K562 (cell line): Measurements from ENCODE around the gene FGF10. TPM values are rescaled to one million over a fixed set of nuclear protein-coding genes. Genes with fewer than 3 reads are reported as not detected.

ENCODE experiments used
- ATAC-seq: fragments of 200-7000 bp; cut with Tn5 transposase; 3 replicates; pipeline ENCODE4 v1.9.1; 2020; ENCODE audit warnings: moderate library complexity
- BruUV-seq: library from RNA; stranded (reverse); fragments of 400-500 nt; replicated peaks from 2 replicates; lab custom pipeline; 2021; lab: Mats Ljungman, UMichigan
- CTCF ChIA-PET: fragments of 300-600 bp; formaldehyde crosslinking; extraction: SDS; loops from one replicate; lab custom pipeline; 2021; ENCODE audit warnings: low intra/inter-chr PET ratio; lab: Yijun Ruan, JAX
- POLR2A ChIA-PET: fragments of 300-600, 350-650 bp; sonication (Branson Sonifier 250); formaldehyde crosslinking; extraction: SDS; loops from one replicate; lab custom pipeline; 2021; ENCODE audit warnings: antibody characterized with exemption, inconsistent platforms; lab: Yijun Ruan, JAX
- DNase-seq, 4 experiments: peaks; one replicate each; pipeline versions ENCODE4 v3.0.0 to v3.0.0-alpha.2; 2011 to 2018; ENCODE audit warnings: low spot score in 3 of 4, mixed read lengths in 3 of 4; ENCODE audit errors: extremely low read depth in 1 of 4
- FAIRE-seq: peaks from 2 replicates; lab custom pipeline; 2011; peaks lifted over from hg19 to GRCh38; lab: Jason Lieb, UNC
- H2AFZ ChIP-seq: 2 replicates; pipeline ENCODE4 v1.6.0; 2011; ENCODE audit warnings: low read depth, low read length, control low read depth, inconsistent platforms
- H3K27ac ChIP-seq: fragments of 200-600 bp; 3 replicates; pipeline ENCODE4 v1.8.0; 2011; ENCODE audit warnings: low read depth, mild to moderate bottlenecking, control low read depth, inconsistent platforms, low read length, moderate library complexity, mixed read lengths; ENCODE audit errors: extremely low read depth
- H3K27me3 ChIP-seq, 2 experiments: fragments of 300-600 bp in 1 of 2; 2 replicates in 1 of 2; 3 replicates in 1 of 2; pipeline versions ENCODE4 v1.6.0 to v1.8.0; 2011; ENCODE audit warnings: inconsistent platforms in 2 of 2, low read length in 2 of 2, mild to moderate bottlenecking in 1 of 2, mixed read lengths in 1 of 2, moderate library complexity in 1 of 2; ENCODE audit not compliant: control insufficient read depth in 2 of 2, insufficient read depth in 2 of 2
- H3K36me3 ChIP-seq: fragments of 300-600 bp; 3 replicates; pipeline ENCODE4 v1.8.0; 2011; ENCODE audit warnings: mild to moderate bottlenecking, low read length, inconsistent platforms; ENCODE audit not compliant: control insufficient read depth, insufficient read depth
- H3K4me1 ChIP-seq, 2 experiments: fragments of 200-600 bp in 1 of 2; replicated peaks in 1 of 2; 2 replicates in 1 of 2; 3 replicates in 1 of 2; pipeline versions ENCODE4 v1.5.1 to v1.8.0; 2011; ENCODE audit warnings: inconsistent platforms in 2 of 2, low read length in 2 of 2, mild to moderate bottlenecking in 1 of 2, mixed read lengths in 1 of 2, moderate library complexity in 1 of 2; ENCODE audit not compliant: control insufficient read depth in 2 of 2, insufficient read depth in 2 of 2
- H3K4me2 ChIP-seq: 2 replicates; pipeline ENCODE4 v1.6.1; 2011; ENCODE audit warnings: low read length, control low read depth, inconsistent platforms, mixed read lengths; ENCODE audit not compliant: insufficient read depth
- H3K4me3 ChIP-seq: fragments of 200-600 bp; sonication (generic), shearing (Covaris generic); 2 replicates; pipeline ENCODE4 v1.5.1; 2016; ENCODE audit warnings: control low read depth, inconsistent platforms
- H3K79me2 ChIP-seq: fragments of 200-600 bp; 3 replicates; pipeline ENCODE4 v1.8.0; 2011; ENCODE audit warnings: low read length, inconsistent platforms; ENCODE audit not compliant: control insufficient read depth, insufficient read depth
- H3K9ac ChIP-seq, 2 experiments: 2 replicates each; pipeline versions ENCODE4 v1.6.0 to v1.6.1; 2011; ENCODE audit warnings: low read depth in 2 of 2, low read length in 2 of 2, control low read depth in 1 of 2, inconsistent platforms in 1 of 2, mild to moderate bottlenecking in 1 of 2, mixed read lengths in 1 of 2; ENCODE audit not compliant: insufficient read depth in 1 of 2
- H3K9me1 ChIP-seq: one replicate; pipeline ENCODE4 v1.6.0; 2011; ENCODE audit warnings: inconsistent platforms, mild to moderate bottlenecking, low read length, moderate library complexity; ENCODE audit not compliant: control insufficient read depth, insufficient read depth
- H3K9me3 ChIP-seq: replicated peaks from 2 replicates; pipeline ENCODE4 v1.5.1; 2011; ENCODE audit warnings: low read depth, low read length, inconsistent platforms; ENCODE audit not compliant: control insufficient read depth, insufficient read depth
- H4K20me1 ChIP-seq: replicated peaks from 2 replicates; pipeline ENCODE4 v1.6.1; 2011; ENCODE audit warnings: low read length, inconsistent platforms, mixed read lengths; ENCODE audit not compliant: control insufficient read depth, insufficient read depth
- ARID3A ChIP-seq: IDR thresholded peaks from 2 replicates; pipeline ENCODE4 v1.6.1; 2012; ENCODE audit warnings: low read depth, low read length, improper control_type of control experiment, borderline replicate concordance
- BMI1 ChIP-seq: fragments of 150-350 bp; IDR thresholded peaks from 2 replicates; pipeline ENCODE4 v1.6.1; 2014; ENCODE audit warnings: low read length
- CC2D1A ChIP-seq: fragments of 450-650 bp; IDR thresholded peaks from 2 replicates; pipeline ENCODE4 v1.6.1; 2017; ENCODE audit warnings: mild to moderate bottlenecking
- HNRNPH1 ChIP-seq: fragments of 200-400 bp; formaldehyde crosslinking; optimal IDR thresholded peaks from 2 replicates; pipeline ENCODE3; 2017; ENCODE audit warnings: low read depth, mild to moderate bottlenecking, low read length, moderate library complexity
- MEIS2 ChIP-seq: fragments of 450-650 bp; IDR thresholded peaks from 2 replicates; pipeline ENCODE4 v1.6.1; 2014; ENCODE audit warnings: mild to moderate bottlenecking; ENCODE audit not compliant: partially characterized antibody
- MYC ChIP-seq, 2 experiments: fragments of 250-450 bp in 1 of 2; sonication (Bioruptor Pico) in 1 of 2; IDR thresholded peaks; 2 replicates each; pipeline versions ENCODE4 v1.5.1 to v1.6.1; 2012 to 2021; ENCODE audit warnings: low read depth in 2 of 2, borderline replicate concordance in 1 of 2, improper control_type of control experiment in 1 of 2, low read length in 1 of 2, mild to moderate bottlenecking in 1 of 2, moderate library complexity in 1 of 2
- PBX2 ChIP-seq, 2 experiments: IDR thresholded peaks in 1 of 2; conservative IDR thresholded peaks in 1 of 2; 2 replicates each; pipeline ENCODE4 v1.6.1; 2016; ENCODE audit warnings: low read depth in 2 of 2, mild to moderate bottlenecking in 1 of 2, missing compliant biosample characterization in 1 of 2, missing genetic modification characterization in 1 of 2, moderate library complexity in 1 of 2
- RNF2 ChIP-seq: sonication (generic); IDR thresholded peaks from 2 replicates; pipeline ENCODE4 v1.6.1; 2016
- ZNF212 ChIP-seq: fragments of 450-650 bp; formaldehyde crosslinking; IDR thresholded peaks from 2 replicates; pipeline ENCODE4 v1.4.0; 2020; ENCODE audit warnings: mild to moderate bottlenecking
- WGBS: fragments of 100-300 bp; shearing (Covaris generic); methylation state at CpG from one replicate; pipeline ENCODE4 v1.1.6; 2016; ENCODE audit warnings: low coverage, mixed read lengths; ENCODE audit not compliant: insufficient coverage; ENCODE audit errors: missing lambda C conversion rate; 5-methylcytosine and 5-hydroxymethylcytosine counted together
- in situ Hi-C: fragments of 300-500 bp; cut with MboI; formaldehyde crosslinking; loops from 4 replicates; pipeline ENCODE4 v1.15.0; 2018; ENCODE audit warnings: inconsistent platforms, mixed read lengths
- intact Hi-C: fragments of 100-400 bp; cut with micrococcal nuclease; formaldehyde crosslinking; loops from 2 replicates; pipeline ENCODE4 v1.14.2; 2022
- polyA plus RNA-seq, 8 experiments: library from polyadenylated mRNA; depleted of rRNA in 4 of 8; stranded (reverse) in 5 of 8; unstranded in 3 of 8; fragments of >200 nt; fragmentation: Nextera tagmentation in 2 of 8; fragmentation: Illumina TruSeq in 1 of 8; extraction: Ambion mirVana in 2 of 8; extraction: Trizol in 1 of 8; gene quantifications; 2 replicates each; pipeline versions ENCODE4 v1.2.1 to v1.2.3, GENCODE V29; 2011 to 2014; ENCODE audit warnings: inconsistent platforms in 1 of 8, missing spikeins in 1 of 8
- total RNA-seq, 7 experiments: library from RNA; depleted of rRNA in 6 of 7; stranded (reverse); fragments of >200 nt in 6 of 7; fragmentation: Illumina TruSeq in 2 of 7; extraction: Trizol in 2 of 7; gene quantifications; 2 replicates each; pipeline versions ENCODE4 v1.2.1 to v1.2.3, GENCODE V29; 2011 to 2021; ENCODE audit warnings: low replicate concordance in 1 of 7

FGF10 gene
- total and polyA plus RNA-seq, 9 of the 15 experiments (the other 6 are each of a cell fraction or from before 2014, with no cell fraction given), result not detected

GRCh38 chr5:44257221-44257620 lies 132.0 kb downstream of the FGF10 start:
- Histone ChIP-seq H3K4me2 (no peak overlapping the region), H3K4me1 (no peaks in the 10 kb centered on the region), H3K9me3 (no peaks in the 10 kb centered on the region), H3K79me2 (no peaks in the 10 kb centered on the region), H3K36me3 (no peaks in the 10 kb centered on the region), H3K27ac (no peak overlapping the region), H3K27me3 (no peaks in the 10 kb centered on the region), H2AFZ (no peak overlapping the region), H3K9ac (no peak overlapping the region), H3K9me1 (no peaks in the 10 kb centered on the region), H3K4me3 (no peak overlapping the region), H4K20me1 (no peaks in the 10 kb centered on the region)
- WGBS, result 0% methylated on average over 3 of the region's 3 CpGs
- no peak for TF ChIP-seq RNF2
- TF ChIP-seq MYC (IDR thresholded peaks at IDR 0.05; ENCODE audit: low read depth, low read length), result no peak
- TF ChIP-seq MYC (CRISPR knock-in tag; IDR thresholded peaks at IDR 0.05; ENCODE audit: borderline replicate concordance, low read depth), result no peak
- TF ChIP-seq HNRNPH1, result no peak
- TF ChIP-seq BMI1, result no peak
- no peak for TF ChIP-seq PBX2 (CRISPR knock-in tag; IDR thresholded peaks at IDR 0.05; ENCODE audit: low read depth)
- TF ChIP-seq PBX2 (tag; conservative IDR thresholded peaks at IDR 0.05; ENCODE audit: low read depth), result no peak
- TF ChIP-seq MEIS2, result no peak
- TF ChIP-seq ARID3A, result no peak
- no peak for TF ChIP-seq CC2D1A
- no peak for TF ChIP-seq ZNF212 (CRISPR knock-in tag)
- in situ Hi-C loops (no loop called here), intact Hi-C loops (no loop called here)
- DNase-seq (no peak), ATAC-seq (no peak), FAIRE-seq (no peak)
- CTCF ChIA-PET, result no interaction called here
- POLR2A ChIA-PET, result no interaction called here
- BruUV-seq, result no TSS peak
